AG04450 (cell line): ENCODE results near the gene SMAD3. TPM values are rescaled to one million over a fixed set of nuclear protein-coding genes. Genes with fewer than 3 reads are reported as not detected.

Source experiments
- CTCF ChIA-PET: fragments of 300-600, 350-600 bp; formaldehyde crosslinking; extraction: SDS; loops from one replicate; lab custom pipeline; 2022; ENCODE audit warnings: antibody characterized with exemption, inconsistent platforms; lab: Charles Lee
- POLR2A ChIA-PET: fragments of 350-600 bp; formaldehyde crosslinking; extraction: SDS; loops from one replicate; lab custom pipeline; 2021; ENCODE audit warnings: antibody characterized with exemption, inconsistent platforms; lab: Yijun Ruan, JAX
- DNase-seq: peaks from one replicate; pipeline ENCODE4 v3.0.0-alpha.2; 2011; ENCODE audit warnings: low read depth, low spot score
- H3K27ac ChIP-seq: one replicate; pipeline ENCODE4 v1.5.1; 2012; ENCODE audit warnings: low read depth, low read length, control low read depth
- H3K27me3 ChIP-seq: one replicate; pipeline ENCODE4 v1.6.0; 2012; ENCODE audit warnings: low read length; ENCODE audit not compliant: control insufficient read depth, insufficient read depth
- H3K4me3 ChIP-seq: 2 replicates; pipeline ENCODE4 v1.5.1; 2011; ENCODE audit warnings: mild to moderate bottlenecking, low read depth, low read length, control low read depth
- H3K9me3 ChIP-seq: 2 replicates; pipeline ENCODE4 v1.5.1; 2012; ENCODE audit warnings: low read length; ENCODE audit not compliant: control insufficient read depth, insufficient read depth
- polyA minus RNA-seq: library from RNA; depleted of rRNA, polyadenylated mRNA; stranded (reverse); fragments of >200 nt; gene quantifications from 2 replicates; pipeline ENCODE4 v1.2.3, GENCODE V29; 2011; rRNA and poly(A)+ RNA removed
- polyA plus RNA-seq: library from polyadenylated mRNA; depleted of rRNA; stranded (reverse); fragments of >200 nt; gene quantifications from 2 replicates; pipeline ENCODE4 v1.2.3, GENCODE V29; 2011; rRNA removed
- TF ChIP-seq, protein P1 (sequence below): IDR thresholded peaks from 2 replicates; pipeline ENCODE4 v1.5.1; 2011; ENCODE audit warnings: low read depth, low read length, control low read depth, inconsistent platforms

The SMAD3 gene
- 115 and 138 TPM in 2 replicates for polyA plus RNA-seq
- 168 and 203 TPM in 2 replicates for polyA minus RNA-seq

DNA sequence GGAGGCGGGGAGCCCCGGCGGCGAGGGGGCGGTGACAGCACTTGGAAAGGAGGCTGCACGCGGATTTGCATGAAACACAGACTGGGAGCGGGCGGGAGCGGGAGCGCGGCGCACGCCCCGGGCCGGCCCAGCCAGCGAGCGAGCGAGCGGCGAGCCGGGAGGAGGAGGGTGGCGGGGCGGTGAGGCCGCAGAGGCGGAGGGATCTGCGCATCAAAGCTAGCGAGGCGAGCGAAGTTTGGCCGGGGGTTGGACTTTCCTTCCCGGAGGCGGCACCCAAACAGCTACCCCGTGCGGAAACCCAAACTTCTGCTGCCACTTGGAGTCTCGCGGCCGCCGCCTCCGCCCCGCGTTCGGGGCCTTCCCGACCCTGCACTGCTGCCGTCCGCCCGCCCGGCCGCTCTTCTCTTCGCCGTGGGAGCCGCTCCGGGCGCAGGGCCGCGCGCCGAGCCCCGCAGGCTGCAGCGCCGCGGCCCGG, at the start of gene SMAD3:
Gene SMAD3 (plus strand): TSS at position 72 of the 475 bp plus-strand sequence. CDS start 553 bp downstream, outside the sequence.
- TF ChIP-seq, protein P1, sequence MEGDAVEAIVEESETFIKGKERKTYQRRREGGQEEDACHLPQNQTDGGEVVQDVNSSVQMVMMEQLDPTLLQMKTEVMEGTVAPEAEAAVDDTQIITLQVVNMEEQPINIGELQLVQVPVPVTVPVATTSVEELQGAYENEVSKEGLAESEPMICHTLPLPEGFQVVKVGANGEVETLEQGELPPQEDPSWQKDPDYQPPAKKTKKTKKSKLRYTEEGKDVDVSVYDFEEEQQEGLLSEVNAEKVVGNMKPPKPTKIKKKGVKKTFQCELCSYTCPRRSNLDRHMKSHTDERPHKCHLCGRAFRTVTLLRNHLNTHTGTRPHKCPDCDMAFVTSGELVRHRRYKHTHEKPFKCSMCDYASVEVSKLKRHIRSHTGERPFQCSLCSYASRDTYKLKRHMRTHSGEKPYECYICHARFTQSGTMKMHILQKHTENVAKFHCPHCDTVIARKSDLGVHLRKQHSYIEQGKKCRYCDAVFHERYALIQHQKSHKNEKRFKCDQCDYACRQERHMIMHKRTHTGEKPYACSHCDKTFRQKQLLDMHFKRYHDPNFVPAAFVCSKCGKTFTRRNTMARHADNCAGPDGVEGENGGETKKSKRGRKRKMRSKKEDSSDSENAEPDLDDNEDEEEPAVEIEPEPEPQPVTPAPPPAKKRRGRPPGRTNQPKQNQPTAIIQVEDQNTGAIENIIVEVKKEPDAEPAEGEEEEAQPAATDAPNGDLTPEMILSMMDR: no peak
- H3K4me3 ChIP-seq: peak within 1 kb of the TSS; percentile 99
- ChIA-PET POLR2A (interaction anchor here (0.6 to 3.2 kb wide), 21 partner anchors 8 to 134 kb away, joined by 3 to 25 read pairs (median 5); no protein-coding TSS in a partner anchor), CTCF (interaction anchor here (0.6 to 1.9 kb wide), 4 partner anchors 13 to 125 kb away, joined by 3 to 5 read pairs (median 3); no protein-coding TSS in a partner anchor)
- peak; percentile 91 for DNase-seq
- H3K27me3 ChIP-seq: no peaks in the 10 kb centered on the region
- H3K27ac ChIP-seq: peak within 1 kb of the TSS; percentile 83
- H3K9me3 ChIP-seq: peaks cover 3% of the 10 kb centered on the region; the same call in 1 of the 2 replicates

DNA sequence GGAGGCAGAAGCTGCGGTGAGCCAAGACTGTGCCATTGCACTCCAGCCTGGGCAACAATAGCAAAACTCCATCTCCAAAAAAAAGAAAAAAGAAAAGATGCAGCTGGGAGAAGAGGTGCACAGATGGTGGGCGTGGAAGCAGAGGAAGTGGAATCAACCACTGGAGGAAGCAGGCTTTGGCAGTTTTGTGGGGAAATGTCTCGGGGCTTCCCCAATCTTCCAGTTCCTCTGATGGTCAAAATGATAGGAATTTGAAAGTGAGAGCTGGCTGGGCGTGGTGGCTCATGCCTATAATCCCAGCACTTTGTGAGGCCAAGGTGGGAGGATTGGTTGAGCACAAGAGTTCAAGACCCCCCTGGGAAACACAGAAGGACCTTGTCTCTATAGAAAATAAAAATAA, 48.1 kb upstream of the SMAD3 start:
- no peak for DNase-seq
- ChIA-PET POLR2A (no interaction called here), CTCF (no interaction called here)
- H3K27me3 ChIP-seq: no peaks in the 10 kb centered on the region
- no peaks in the 10 kb centered on the region for H3K9me3 ChIP-seq
- H3K4me3 ChIP-seq: no peak overlapping the region
- no peak overlapping the region for H3K27ac ChIP-seq
- TF ChIP-seq, protein P1: no peak

DNA sequence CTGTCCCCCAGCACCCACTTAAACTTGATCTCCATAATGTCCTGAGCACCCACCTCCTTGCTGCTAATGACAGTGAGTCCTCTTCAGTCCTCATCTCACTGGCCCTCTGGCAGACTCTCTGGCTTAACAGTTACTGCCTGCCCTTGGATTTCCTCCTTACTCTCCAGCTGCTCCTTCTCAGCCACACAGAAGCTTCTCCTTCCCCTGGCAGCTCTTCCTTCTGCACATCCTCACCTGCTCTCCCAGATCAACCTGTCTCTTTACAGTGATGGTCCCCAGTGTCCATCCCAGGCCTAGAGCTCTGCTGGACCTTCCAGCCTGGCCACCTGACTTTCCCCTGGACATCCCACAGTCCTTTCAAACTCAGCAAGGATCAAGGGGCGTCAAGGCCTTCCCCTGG, 47.4 kb upstream of the SMAD3 start:
- Histone ChIP-seq H3K9me3 (no peaks in the 10 kb centered on the region), H3K4me3 (no peak overlapping the region), H3K27ac (no peak overlapping the region), H3K27me3 (no peaks in the 10 kb centered on the region)
- ChIA-PET CTCF (no interaction called here), POLR2A (no interaction called here)
- TF ChIP-seq, protein P1: no peak
- no peak for DNase-seq

DNA sequence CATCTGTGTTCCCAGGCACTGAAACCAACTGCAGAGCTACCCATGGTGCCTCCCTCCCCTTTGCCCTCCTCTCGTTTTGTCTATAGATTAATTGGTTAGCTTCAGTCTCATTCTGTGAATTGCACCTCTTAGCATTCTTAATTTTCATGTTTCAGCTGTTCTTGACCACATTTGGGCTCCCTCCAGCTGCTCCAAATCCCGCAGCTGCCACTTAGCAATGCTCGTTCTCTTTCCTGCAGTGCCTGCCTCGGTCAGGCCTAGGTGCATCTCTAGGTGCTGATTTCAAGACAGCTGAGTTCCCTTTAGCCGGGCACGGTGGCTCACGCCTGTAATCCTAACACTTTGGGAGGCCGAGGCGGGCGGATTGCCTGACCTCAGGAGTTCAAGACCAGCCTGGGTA, 47.0 kb upstream of the SMAD3 start:
- ChIA-PET CTCF (no interaction called here), POLR2A (interaction anchor here (0.5 kb wide), 1 partner anchor 1253 kb away, joined by 3 read pairs; no protein-coding TSS in a partner anchor)

DNA sequence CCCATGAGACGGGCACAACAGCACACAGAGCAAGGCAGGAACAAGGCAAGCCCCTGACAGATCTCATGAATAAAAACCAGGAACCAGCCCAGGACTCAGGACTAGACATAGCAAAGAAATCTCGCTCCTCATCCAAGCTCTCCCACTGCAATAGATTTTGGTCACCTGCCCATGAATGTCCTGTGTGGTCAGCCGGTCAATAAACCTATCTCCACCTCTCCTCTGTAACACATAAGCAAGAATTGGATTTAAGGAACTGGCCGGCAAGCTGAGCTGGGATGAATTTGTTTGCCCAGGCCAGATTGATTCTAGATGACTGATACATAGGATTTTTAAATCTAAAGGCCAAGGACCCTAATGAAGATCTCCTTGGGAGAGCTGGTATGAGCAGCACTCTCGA, 46.3 kb upstream of the SMAD3 start:
- TF ChIP-seq, protein P1: no peak
- Histone ChIP-seq H3K9me3 (no peaks in the 10 kb centered on the region), H3K27me3 (no peaks in the 10 kb centered on the region), H3K27ac (no peak overlapping the region), H3K4me3 (no peak overlapping the region)
- DNase-seq: no peak
- ChIA-PET POLR2A (interaction anchor here (0.5 to 0.8 kb wide), 2 partner anchors 23 to 1252 kb away, joined by 3 read pairs; no protein-coding TSS in a partner anchor), CTCF (no interaction called here)

More for the DNA sequence above, 47.0 kb upstream of the SMAD3 start:
- DNase-seq: no peak
- no peaks in the 10 kb centered on the region for H3K9me3 ChIP-seq
- no peak overlapping the region for H3K4me3 ChIP-seq
- no peak overlapping the region for H3K27ac ChIP-seq
- no peaks in the 10 kb centered on the region for H3K27me3 ChIP-seq
- TF ChIP-seq, protein P1: no peak
